PFSK-1 (cell line): ENCODE measurements around the gene KAZN.

ENCODE experiments used
- FOXP2 ChIP-seq: optimal IDR thresholded peaks from 2 replicates; pipeline ENCODE3; 2011; ENCODE audit warnings: borderline replicate concordance, control low read depth, inconsistent platforms; ENCODE audit not compliant: insufficient read depth; ENCODE audit errors: extremely low read length, extremely low read depth
- POLR2AphosphoS5 ChIP-seq: IDR thresholded peaks from 2 replicates; pipeline ENCODE4 v1.6.1; 2012; ENCODE audit warnings: low read depth, mild to moderate bottlenecking, control low read depth, low read length, moderate library complexity
- REST ChIP-seq, 2 experiments: IDR thresholded peaks; 2 replicates each; pipeline versions ENCODE4 v1.6.1 to v1.8.0; 2011 to 2012; ENCODE audit warnings: low read depth in 2 of 2, low read length in 2 of 2, control low read depth in 1 of 2, inconsistent platforms in 1 of 2, mild to moderate bottlenecking in 1 of 2, moderate library complexity in 1 of 2; ENCODE audit not compliant: insufficient read depth in 1 of 2
- SIN3A ChIP-seq: IDR thresholded peaks from 2 replicates; pipeline ENCODE4 v1.6.1; 2012; ENCODE audit warnings: mild to moderate bottlenecking, low read length, moderate library complexity, borderline replicate concordance; ENCODE audit not compliant: insufficient read depth
- TAF1 ChIP-seq: IDR thresholded peaks from 2 replicates; pipeline ENCODE4 v1.6.1; 2012; ENCODE audit warnings: low read length, control low read depth, borderline replicate concordance; ENCODE audit not compliant: insufficient read depth

The KAZN gene

GRCh38 chr1:14912839-14913481, 314.5 kb downstream of the KAZN start:
- TF ChIP-seq SIN3A (no peak), REST (IDR thresholded peaks at IDR 0.05; ENCODE audit: insufficient read depth in 1 of 2, low read depth in 2 of 2, low read length in 2 of 2) (no peak), TAF1 (no peak), POLR2AphosphoS5 (no peak), FOXP2 (no peak)

- no peak for TF ChIP-seq SIN3A
- no peak for TF ChIP-seq REST (IDR thresholded peaks at IDR 0.05; ENCODE audit: insufficient read depth in 1 of 2, low read depth in 2 of 2, low read length in 2 of 2)
- no peak for TF ChIP-seq POLR2AphosphoS5
- TF ChIP-seq TAF1 = no peak
- TF ChIP-seq FOXP2 = no peak
Observed at GRCh38 chr1:14913482-14914177, 315.1 kb downstream of the KAZN start.

GRCh38 chr1:14914351-14914988, 316.0 kb downstream of the KAZN start:
- TF ChIP-seq POLR2AphosphoS5 = no peak
- TF ChIP-seq SIN3A = no peak
- no peak for TF ChIP-seq FOXP2
- no peak for TF ChIP-seq TAF1
- no peak for TF ChIP-seq REST (IDR thresholded peaks at IDR 0.05; ENCODE audit: insufficient read depth in 1 of 2, low read depth in 2 of 2, low read length in 2 of 2)

GRCh38 chr1:14915356-14916054, 317.0 kb downstream of the KAZN start:
- TF ChIP-seq SIN3A (no peak), REST (IDR thresholded peaks at IDR 0.05; ENCODE audit: insufficient read depth in 1 of 2, low read depth in 2 of 2, low read length in 2 of 2) (no peak), FOXP2 (no peak), TAF1 (no peak), POLR2AphosphoS5 (no peak)
